Loucy (cell line): Measurements from ENCODE around the gene PROX2.

Source experiments
- H2AFZ ChIP-seq: fragments of 200-600 bp; sonication (generic); 2 replicates; pipeline ENCODE4 v1.6.0; 2016; ENCODE audit warnings: antibody characterized with exemption, mild to moderate bottlenecking, low read length, moderate library complexity
- H3F3A ChIP-seq: fragments of 200-600 bp; 2 replicates; pipeline ENCODE4 v1.6.0; 2016; ENCODE audit warnings: antibody characterized with exemption, low read depth, mild to moderate bottlenecking
- H3K27me3 ChIP-seq: fragments of 200-600 bp; sonication (generic); 2 replicates; pipeline ENCODE4 v1.6.1; 2014; ENCODE audit warnings: low read length, mild to moderate bottlenecking; ENCODE audit not compliant: insufficient read depth, poor library complexity, severe bottlenecking
- H3K36me3 ChIP-seq: fragments of 200-600 bp; sonication (generic); 2 replicates; pipeline ENCODE4 v1.6.1; 2016; ENCODE audit warnings: low read length; ENCODE audit not compliant: insufficient read depth
- H3K4me1 ChIP-seq: fragments of 200-600 bp; sonication (generic); 2 replicates; pipeline ENCODE4 v1.5.1; 2014; ENCODE audit warnings: low read length, mild to moderate bottlenecking; ENCODE audit not compliant: insufficient read depth, poor library complexity, severe bottlenecking
- H3K4me2 ChIP-seq: fragments of 200-600 bp; sonication (generic); 2 replicates; pipeline ENCODE4 v1.6.0; 2014; ENCODE audit warnings: antibody characterized with exemption, low read length, low read depth, mild to moderate bottlenecking; ENCODE audit not compliant: poor library complexity, severe bottlenecking
- H3K4me3 ChIP-seq: fragments of 200-600 bp; sonication (generic); 2 replicates; pipeline ENCODE4 v1.5.1; 2014; ENCODE audit warnings: low read length, mild to moderate bottlenecking, mixed read lengths; ENCODE audit not compliant: poor library complexity, severe bottlenecking
- H3K79me2 ChIP-seq: fragments of 200-600 bp; sonication (generic); 2 replicates; pipeline ENCODE4 v1.6.1; 2014; ENCODE audit warnings: low read length; ENCODE audit not compliant: insufficient read depth
- H3K9ac ChIP-seq: fragments of 200-600 bp; sonication (generic); 2 replicates; pipeline ENCODE4 v1.6.0; 2014; ENCODE audit warnings: mild to moderate bottlenecking, low read depth, low read length, moderate library complexity; ENCODE audit not compliant: poor library complexity, severe bottlenecking
- H3K9me2 ChIP-seq: fragments of 200-600 bp; sonication (generic); replicated peaks from 2 replicates; pipeline ENCODE4 v1.6.1; 2016; ENCODE audit warnings: low read depth, low read length, mixed read lengths
- H3K9me3 ChIP-seq: fragments of 200-600 bp; sonication (generic); 2 replicates; pipeline ENCODE4 v1.6.1; 2014; ENCODE audit warnings: mild to moderate bottlenecking, antibody characterized with exemption, low read length, low read depth; ENCODE audit not compliant: insufficient read depth
- H4K20me1 ChIP-seq: fragments of 200-600 bp; sonication (generic); 2 replicates; pipeline ENCODE4 v1.6.0; 2014; ENCODE audit warnings: antibody characterized with exemption, low read length, mild to moderate bottlenecking; ENCODE audit not compliant: insufficient read depth, poor library complexity, severe bottlenecking
- CTCF ChIP-seq: fragments of 200-600 bp; sonication (generic); conservative IDR thresholded peaks from 2 replicates; pipeline ENCODE4 v1.5.1; 2014; ENCODE audit warnings: mild to moderate bottlenecking, antibody characterized with exemption, low read length
- EZH2phosphoT487 ChIP-seq: fragments of 200-600 bp; IDR thresholded peaks from 2 replicates; pipeline ENCODE4 v1.6.1; 2018; ENCODE audit warnings: antibody characterized with exemption, mild to moderate bottlenecking, moderate library complexity, borderline replicate concordance

PROX2 gene

DNA sequence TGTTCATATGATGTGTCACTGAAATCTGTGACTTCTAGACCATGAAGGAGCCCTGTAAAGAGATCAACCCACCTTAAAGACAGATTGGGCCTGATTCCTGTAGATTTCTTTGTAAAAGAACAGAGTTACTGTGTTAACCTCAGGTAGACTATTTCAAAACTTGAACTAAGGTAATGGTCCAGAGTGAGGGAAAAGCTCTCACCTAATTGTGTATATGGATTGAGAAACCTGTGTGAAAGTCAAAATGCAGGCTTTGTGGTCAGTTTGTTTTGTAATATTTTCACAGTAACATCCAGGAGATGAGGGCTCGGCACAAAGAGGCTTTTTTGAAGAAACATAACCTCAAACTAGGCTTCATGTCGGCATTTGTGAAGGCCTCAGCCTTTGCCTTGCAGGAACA is 22.1 kb upstream of the PROX2 start:
- Histone ChIP-seq H3K9ac (no peak overlapping the region), H3K9me2 (no peaks in the 10 kb centered on the region), H2AFZ (no peak overlapping the region), H3K27me3 (no peaks in the 10 kb centered on the region), H3F3A (no peaks in the 10 kb centered on the region), H3K4me2 (no peak overlapping the region), H4K20me1 (no peaks in the 10 kb centered on the region), H3K9me3 (no peaks in the 10 kb centered on the region), H3K79me2 (no peaks in the 10 kb centered on the region), H3K4me1 (no peaks in the 10 kb centered on the region), H3K36me3 (peaks cover 96% of the 10 kb centered on the region), H3K4me3 (no peak overlapping the region)
- TF ChIP-seq EZH2phosphoT487: no peak
- TF ChIP-seq CTCF: no peak

DNA sequence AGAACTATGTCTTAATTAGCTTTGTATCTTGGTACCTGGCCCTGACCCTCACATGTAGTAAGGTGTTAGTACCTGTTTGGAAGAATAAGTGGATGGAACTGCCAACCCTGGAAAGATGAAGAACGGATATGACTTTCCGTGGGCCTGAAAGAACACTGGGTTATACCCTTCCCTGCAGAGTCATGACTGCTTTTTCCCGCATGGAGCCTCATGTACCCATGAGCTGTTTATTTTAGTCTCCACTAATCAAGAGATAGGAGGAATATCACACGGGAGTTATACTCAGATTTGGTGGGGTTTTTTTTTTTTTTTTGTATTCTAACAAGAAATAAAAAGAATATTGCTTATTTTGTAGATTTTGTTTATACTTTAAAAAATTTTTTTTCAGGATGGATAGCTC is 21.7 kb upstream of the PROX2 start:
- Histone ChIP-seq H3K9ac (no peak overlapping the region), H3K36me3 (peaks cover 96% of the 10 kb centered on the region), H3K27me3 (no peaks in the 10 kb centered on the region), H3K4me2 (no peak overlapping the region), H4K20me1 (no peaks in the 10 kb centered on the region), H3K9me3 (no peaks in the 10 kb centered on the region), H3K4me1 (no peaks in the 10 kb centered on the region), H3F3A (no peaks in the 10 kb centered on the region), H3K79me2 (no peaks in the 10 kb centered on the region), H3K4me3 (no peak overlapping the region), H2AFZ (no peak overlapping the region), H3K9me2 (no peaks in the 10 kb centered on the region)
- TF ChIP-seq EZH2phosphoT487 (no peak), CTCF (no peak)

DNA sequence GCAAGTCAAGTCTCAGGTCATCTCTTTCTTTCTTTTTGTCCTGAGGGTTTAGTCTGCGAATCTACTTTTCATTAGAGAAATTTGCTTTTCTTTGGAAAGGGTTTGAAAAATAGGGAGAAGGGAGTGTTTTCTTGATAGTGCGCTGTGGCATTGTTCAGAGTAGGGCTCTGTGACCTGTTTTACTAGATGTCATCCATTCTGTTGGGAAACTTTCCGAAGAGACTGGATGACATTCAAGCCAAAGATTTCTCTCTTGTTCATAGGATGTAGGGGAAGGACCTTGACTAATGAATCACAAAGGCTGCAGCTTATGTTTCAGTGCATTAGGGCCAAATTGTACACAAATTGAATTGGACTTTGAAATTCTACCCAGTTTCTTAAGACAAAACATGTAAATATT is 20.5 kb upstream of the PROX2 start:
- Histone ChIP-seq H3K36me3 (peaks cover 96% of the 10 kb centered on the region), H3K9ac (no peak overlapping the region), H3K9me2 (no peaks in the 10 kb centered on the region), H3K4me2 (no peak overlapping the region), H3K4me3 (no peak overlapping the region), H2AFZ (no peak overlapping the region), H3K27me3 (no peaks in the 10 kb centered on the region), H3K9me3 (no peaks in the 10 kb centered on the region), H4K20me1 (no peaks in the 10 kb centered on the region), H3K4me1 (no peaks in the 10 kb centered on the region), H3F3A (no peaks in the 10 kb centered on the region), H3K79me2 (no peaks in the 10 kb centered on the region)
- TF ChIP-seq EZH2phosphoT487 (no peak), CTCF (no peak)
